Thyroid gland (tissue), 4 donors: ENCODE results near the gene CMKLR1.

Experiments used
- CTCF ChIP-seq, 6 experiments: fragments of 200-600 bp in 3 of 6; fragments of 450-650 bp in 3 of 6; sonication (generic) in 3 of 6; IDR thresholded peaks; one replicate each; pipeline ENCODE4 v1.5.1; 2016 to 2019; ENCODE audit warnings: antibody characterized with exemption in 6 of 6, mild to moderate bottlenecking in 2 of 6, inconsistent platforms in 1 of 6, moderate library complexity in 1 of 6
- POLR2A ChIP-seq, 2 donors: fragments of 450-650 bp; IDR thresholded peaks; one replicate each; pipeline ENCODE4 v1.6.1; 2017; ENCODE audit warnings: antibody characterized with exemption in 2 of 2, mild to moderate bottlenecking in 2 of 2, moderate library complexity in 1 of 2

DNA sequence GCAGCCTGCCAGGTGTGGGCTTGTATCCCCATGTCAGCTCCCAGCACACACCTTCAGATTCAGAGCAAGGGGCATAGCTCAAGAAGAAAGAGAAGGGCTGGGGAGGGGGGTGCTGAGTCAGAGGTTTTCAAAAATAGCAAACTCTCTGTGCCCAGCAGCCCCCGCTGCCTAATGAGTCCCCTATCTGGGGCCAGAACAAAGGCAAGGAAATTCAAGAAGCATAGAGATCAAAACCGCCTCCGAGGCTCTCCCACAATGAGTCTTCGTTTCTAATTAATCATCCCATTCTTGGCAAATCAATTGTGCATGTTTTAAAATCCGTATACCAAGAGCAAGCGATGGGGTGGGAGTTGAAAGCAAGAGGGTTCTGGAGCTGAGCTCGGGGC, 19.5 kb upstream of the CMKLR1 start:
- no peak for TF ChIP-seq CTCF (IDR thresholded peaks at IDR 0.05)
- no peak for TF ChIP-seq POLR2A (IDR thresholded peaks at IDR 0.05)
